CD4-positive, alpha-beta T cell (primary cell): ENCODE data around the gene MXD1. TPM values are rescaled to one million over a fixed set of nuclear protein-coding genes. Genes with fewer than 3 reads are reported as not detected.

ENCODE experiments used
- ATAC-seq: fragments of 200-7000 bp; cut with Tn5 transposase; one replicate; pipeline ENCODE4 v1.10.0; 2022; ENCODE audit warnings: mild to moderate bottlenecking; ENCODE audit not compliant: poor library complexity
- CTCF ChIA-PET: fragments of 350-600 bp; sonication (Branson Sonifier 250); formaldehyde crosslinking; loops from one replicate; lab custom pipeline; 2021; ENCODE audit warnings: antibody characterized with exemption, inconsistent platforms; lab: Charles Lee
- POLR2A ChIA-PET: fragments of 350-600 bp; sonication (Branson Sonifier 250); formaldehyde crosslinking; loops from one replicate; lab custom pipeline; 2021; ENCODE audit warnings: antibody characterized with exemption, inconsistent platforms; lab: Charles Lee
- DNase-seq, 14 experiments: peaks; one replicate each; pipeline ENCODE4 v3.0.0-alpha.2; 2013 to 2020; ENCODE audit warnings: mixed read lengths in 2 of 14
- H3K27ac ChIP-seq, 2 donors: one replicate each; pipeline versions ENCODE4 v1.5.1 to v1.7.0; 2013; ENCODE audit warnings: low read length in 2 of 2, low read depth in 1 of 2, mild to moderate bottlenecking in 1 of 2
- H3K27me3 ChIP-seq, 2 experiments: 1 replicate in 1 of 2; 2 replicates in 1 of 2; pipeline versions ENCODE4 v1.6.1 to v1.7.0; 2013; ENCODE audit warnings: low read length in 2 of 2, control low read depth in 1 of 2, mild to moderate bottlenecking in 1 of 2, moderate library complexity in 1 of 2; ENCODE audit not compliant: insufficient read depth in 2 of 2, control insufficient read depth in 1 of 2
- H3K36me3 ChIP-seq: one replicate; pipeline ENCODE4 v1.6.1; 2013; ENCODE audit warnings: low read length, control low read depth; ENCODE audit not compliant: insufficient read depth
- H3K4me1 ChIP-seq: one replicate; pipeline ENCODE4 v1.6.1; 2013; ENCODE audit warnings: low read length, control low read depth; ENCODE audit not compliant: insufficient read depth
- H3K4me3 ChIP-seq: one replicate; pipeline ENCODE4 v1.5.1; 2013; ENCODE audit warnings: mild to moderate bottlenecking, low read length, moderate library complexity
- H3K9me3 ChIP-seq, 2 experiments: 1 replicate in 1 of 2; 2 replicates in 1 of 2; pipeline versions ENCODE4 v1.6.1 to v1.7.0; 2013; ENCODE audit warnings: low read length in 2 of 2, mild to moderate bottlenecking in 2 of 2, control low read depth in 1 of 2, moderate library complexity in 1 of 2; ENCODE audit not compliant: control insufficient read depth in 1 of 2, insufficient read depth in 1 of 2
- H3K27ac Mint-ChIP-seq: one replicate; pipeline ENCODE4 v1.8.0; 2020; ENCODE audit warnings: mixed read lengths
- H3K27me3 Mint-ChIP-seq: one replicate; pipeline ENCODE4 v1.8.0; 2021; ENCODE audit warnings: mixed read lengths
- H3K36me3 Mint-ChIP-seq: one replicate; pipeline ENCODE4 v1.8.0; 2021; ENCODE audit warnings: low read depth, mixed read lengths
- H3K4me1 Mint-ChIP-seq: one replicate; pipeline ENCODE4 v1.8.0; 2021; ENCODE audit warnings: low read depth, mixed read lengths
- H3K4me3 Mint-ChIP-seq: one replicate; pipeline ENCODE4 v1.8.0; 2020; ENCODE audit warnings: mild to moderate bottlenecking, mixed read lengths
- H3K9me3 Mint-ChIP-seq: one replicate; pipeline ENCODE4 v1.8.0; 2020; ENCODE audit warnings: mixed read lengths
- CTCF ChIP-seq: fragments of 200-600 bp; IDR thresholded peaks from one replicate; pipeline ENCODE4 v1.8.0; 2022; ENCODE audit warnings: antibody characterized with exemption, mild to moderate bottlenecking
- intact Hi-C, 2 experiments: fragments of 100-400 bp; cut with DNase I in 1 of 2; cut with micrococcal nuclease in 1 of 2; formaldehyde crosslinking; loops; one replicate each; pipeline versions ENCODE4 v1.15.1 to v1.9.0; 2023 to 2025; cut with DNase I, micrococcal nuclease
- total RNA-seq, 174 experiments: library from RNA in 2 of 174; stranded (reverse) in 2 of 174; gene quantifications; one replicate each; pipeline ENCODE4 v1.2.3 and lab custom pipeline; 2021 to 2026

The MXD1 gene
- total RNA-seq, 2 experiments from 2014 or later = 43.5 to 45.3 TPM

DNA sequence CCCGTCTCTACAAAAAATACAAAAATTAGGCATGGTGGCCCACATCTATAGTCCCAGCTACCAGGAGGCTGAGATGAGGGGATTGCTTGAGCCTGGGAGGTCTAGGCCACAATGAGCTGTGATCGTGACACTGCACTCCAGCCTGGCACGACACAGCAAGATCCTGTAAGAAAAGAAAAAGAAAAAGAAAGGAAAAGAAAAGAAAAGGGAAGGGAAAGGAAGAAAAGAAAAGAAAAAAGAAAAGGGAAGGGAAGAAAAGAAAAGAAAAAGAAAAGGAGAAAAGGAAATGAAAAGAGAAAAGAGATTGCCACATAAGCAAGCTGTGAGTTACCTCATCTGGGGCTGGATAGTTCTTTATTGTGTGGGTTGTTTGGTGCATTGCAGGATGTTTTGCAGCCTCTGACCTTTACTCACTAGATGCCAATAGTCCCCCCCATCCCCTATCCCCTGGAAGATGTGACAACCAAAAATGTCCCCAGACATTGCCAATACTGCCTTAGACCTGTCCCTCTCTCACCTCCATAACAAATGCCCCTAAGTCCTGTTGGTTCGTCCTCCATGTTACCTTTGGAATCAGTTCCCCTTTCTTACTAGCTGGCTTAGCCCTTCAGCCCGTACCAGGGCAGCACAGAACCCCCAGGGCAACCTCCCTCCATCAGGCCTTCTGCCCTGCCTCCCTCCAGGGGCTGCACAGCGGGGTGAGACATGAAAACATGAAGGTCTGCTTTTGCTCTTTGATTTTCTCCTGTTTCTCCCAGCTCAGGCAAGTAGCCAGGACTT is 37.6 kb downstream of the MXD1 start:
- DNase-seq (no peak), ATAC-seq (no peak)
- Histone ChIP-seq H3K27ac (no peak overlapping the region), H3K4me3 (no peak overlapping the region), H3K27me3 (no peaks in the 10 kb centered on the region), H3K4me1 (peaks cover 10% of the 10 kb centered on the region), H3K36me3 (no peaks in the 10 kb centered on the region), H3K9me3 (no peaks in the 10 kb centered on the region)
- intact Hi-C loops = no loop called here
- no peak overlapping the region for H3K27ac Mint-ChIP-seq
- no peaks in the 10 kb centered on the region for H3K36me3 Mint-ChIP-seq
- ChIA-PET POLR2A (no interaction called here), CTCF (no interaction called here)
- H3K9me3 Mint-ChIP-seq = no peaks in the 10 kb centered on the region
- no peak overlapping the region for H3K4me3 Mint-ChIP-seq
- TF ChIP-seq CTCF = no peak
- H3K27me3 Mint-ChIP-seq = no peaks in the 10 kb centered on the region
- H3K4me1 Mint-ChIP-seq = peaks cover 3% of the 10 kb centered on the region

DNA sequence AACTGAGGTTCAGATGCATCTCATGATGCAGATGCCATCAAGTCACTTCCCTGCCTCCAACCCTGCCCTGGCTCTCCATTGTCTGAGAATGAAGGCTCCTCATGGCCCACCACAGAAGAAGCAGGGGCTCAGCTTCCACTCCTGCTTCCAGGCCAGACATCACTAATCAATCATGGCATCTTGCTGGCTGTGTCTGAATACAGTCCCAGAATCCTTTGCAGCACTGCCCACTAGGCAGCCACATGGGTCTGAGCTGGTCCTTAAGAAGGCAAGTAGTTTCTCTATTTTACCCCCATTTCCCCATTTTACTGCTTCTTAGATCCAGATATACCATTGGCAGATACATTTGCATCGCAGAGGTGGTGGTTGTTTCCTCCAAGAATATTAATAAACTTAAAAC is 39.2 kb downstream of the MXD1 start:
- Histone ChIP-seq H3K4me1 (peaks cover 4% of the 10 kb centered on the region), H3K27me3 (no peaks in the 10 kb centered on the region), H3K36me3 (no peaks in the 10 kb centered on the region), H3K27ac (no peak overlapping the region), H3K4me3 (no peak overlapping the region), H3K9me3 (no peaks in the 10 kb centered on the region)
- POLR2A ChIA-PET = interaction anchor here (0.8 kb wide), 1 partner anchor 116 kb away, joined by 4 read pairs; no protein-coding TSS in a partner anchor
- no peaks in the 10 kb centered on the region for H3K9me3 Mint-ChIP-seq
- no peak overlapping the region for H3K4me3 Mint-ChIP-seq
- TF ChIP-seq CTCF = no peak
- ATAC-seq (no peak), DNase-seq (no peak)
- no peak overlapping the region for H3K27ac Mint-ChIP-seq
- H3K4me1 Mint-ChIP-seq = no peaks in the 10 kb centered on the region
- intact Hi-C loops = no loop called here
- CTCF ChIA-PET = no interaction called here
- no peaks in the 10 kb centered on the region for H3K27me3 Mint-ChIP-seq
- no peaks in the 10 kb centered on the region for H3K36me3 Mint-ChIP-seq

DNA sequence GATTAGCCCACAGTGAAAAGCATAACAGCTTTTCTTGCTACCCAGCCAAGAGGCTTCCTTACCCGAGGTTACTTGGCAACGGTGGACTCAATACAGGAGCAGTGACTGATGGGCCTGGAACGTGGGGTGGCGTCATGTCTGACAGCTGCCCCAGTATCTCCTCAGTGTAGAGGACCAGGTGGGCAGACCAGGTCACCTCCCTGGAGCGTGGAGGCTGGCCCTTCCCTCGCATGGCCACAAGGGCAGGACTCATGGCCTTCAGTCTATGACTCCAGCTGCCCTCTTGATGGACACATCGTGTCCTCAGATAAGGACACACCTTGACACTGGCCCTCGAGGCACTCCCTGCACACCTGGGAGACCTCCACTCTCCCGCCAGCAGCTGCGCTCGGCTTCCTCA is 40.1 kb downstream of the MXD1 start:
- Mint-ChIP-seq H3K27me3 (peaks cover 7% of the 10 kb centered on the region), H3K27ac (no peak overlapping the region), H3K36me3 (no peaks in the 10 kb centered on the region), H3K9me3 (no peaks in the 10 kb centered on the region), H3K4me1 (no peaks in the 10 kb centered on the region), H3K4me3 (no peak overlapping the region)
- ATAC-seq (no peak), DNase-seq (no peak)
- Histone ChIP-seq H3K9me3 (no peaks in the 10 kb centered on the region), H3K27ac (no peak overlapping the region), H3K4me1 (peaks cover 4% of the 10 kb centered on the region), H3K4me3 (no peak overlapping the region), H3K36me3 (no peaks in the 10 kb centered on the region), H3K27me3 (no peaks in the 10 kb centered on the region)
- ChIA-PET CTCF (no interaction called here), POLR2A (no interaction called here)
- intact Hi-C loops = no loop called here
- TF ChIP-seq CTCF = no peak
